ENCODE results near the gene GTF2F2. TPM values are rescaled to one million over a fixed set of nuclear protein-coding genes. Genes with fewer than 3 reads are reported as not detected.
A peak's percentile ranks its signal among the peaks of the same experiment; 100 is the strongest.

Gene GTF2F2
- total and polyA plus RNA-seq, 10 donors: 11.8 to 19.1 (median 16.4) TPM

DNA sequence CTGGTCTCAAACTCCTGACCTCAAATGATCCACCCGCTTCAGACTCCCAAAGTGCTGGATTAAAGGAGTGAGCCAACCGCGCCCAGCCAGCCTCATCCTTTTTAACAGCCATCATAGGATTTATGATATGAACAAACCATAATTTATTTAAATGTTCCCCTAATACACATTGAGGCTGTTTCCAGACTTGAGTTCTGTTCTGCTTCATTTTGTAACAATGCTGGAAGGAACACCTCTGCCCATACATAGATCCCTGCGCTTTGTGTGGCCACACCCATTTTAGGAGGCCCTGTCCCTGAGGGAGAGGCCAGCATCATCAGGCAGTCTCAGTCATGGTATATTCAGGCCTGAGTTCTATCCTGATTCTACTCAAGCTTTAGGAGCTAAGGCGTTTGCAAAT is 184.8 kb downstream of the GTF2F2 start:
- no peak overlapping the region for H3K27ac ChIP-seq
- 87 to 95% (median 90%) methylated on average over 5 of the region's 5 CpGs for WGBS, 5 donors
- no peaks in the 10 kb centered on the region for H3K9me3 ChIP-seq
- no peak for TF ChIP-seq POLR2AphosphoS5 (IDR thresholded peaks at IDR 0.05)
- TF ChIP-seq, protein P1, sequence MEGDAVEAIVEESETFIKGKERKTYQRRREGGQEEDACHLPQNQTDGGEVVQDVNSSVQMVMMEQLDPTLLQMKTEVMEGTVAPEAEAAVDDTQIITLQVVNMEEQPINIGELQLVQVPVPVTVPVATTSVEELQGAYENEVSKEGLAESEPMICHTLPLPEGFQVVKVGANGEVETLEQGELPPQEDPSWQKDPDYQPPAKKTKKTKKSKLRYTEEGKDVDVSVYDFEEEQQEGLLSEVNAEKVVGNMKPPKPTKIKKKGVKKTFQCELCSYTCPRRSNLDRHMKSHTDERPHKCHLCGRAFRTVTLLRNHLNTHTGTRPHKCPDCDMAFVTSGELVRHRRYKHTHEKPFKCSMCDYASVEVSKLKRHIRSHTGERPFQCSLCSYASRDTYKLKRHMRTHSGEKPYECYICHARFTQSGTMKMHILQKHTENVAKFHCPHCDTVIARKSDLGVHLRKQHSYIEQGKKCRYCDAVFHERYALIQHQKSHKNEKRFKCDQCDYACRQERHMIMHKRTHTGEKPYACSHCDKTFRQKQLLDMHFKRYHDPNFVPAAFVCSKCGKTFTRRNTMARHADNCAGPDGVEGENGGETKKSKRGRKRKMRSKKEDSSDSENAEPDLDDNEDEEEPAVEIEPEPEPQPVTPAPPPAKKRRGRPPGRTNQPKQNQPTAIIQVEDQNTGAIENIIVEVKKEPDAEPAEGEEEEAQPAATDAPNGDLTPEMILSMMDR (IDR thresholded peaks at IDR 0.05 in 8 of 11, conservative IDR thresholded peaks at IDR 0.05 in 3 of 11): no peak
- TF ChIP-seq POLR2A (IDR thresholded peaks at IDR 0.05): no peak
- no peak for DNase-seq
- intact Hi-C loops (cut with DNase I; ENCODE audit: low total_unique reads): no loop called here
- H3K27me3 ChIP-seq (replicated peaks in 1 of 7): peaks cover 0 to 26% (median 0%) of the 10 kb centered on the region in 7 donors
- H3K36me3 ChIP-seq: no peaks in the 10 kb centered on the region
- no peak overlapping the region for H3K4me3 ChIP-seq
- H3K4me1 ChIP-seq: peaks cover 0 to 8% (median 6%) of the 10 kb centered on the region in 6 donors

DNA sequence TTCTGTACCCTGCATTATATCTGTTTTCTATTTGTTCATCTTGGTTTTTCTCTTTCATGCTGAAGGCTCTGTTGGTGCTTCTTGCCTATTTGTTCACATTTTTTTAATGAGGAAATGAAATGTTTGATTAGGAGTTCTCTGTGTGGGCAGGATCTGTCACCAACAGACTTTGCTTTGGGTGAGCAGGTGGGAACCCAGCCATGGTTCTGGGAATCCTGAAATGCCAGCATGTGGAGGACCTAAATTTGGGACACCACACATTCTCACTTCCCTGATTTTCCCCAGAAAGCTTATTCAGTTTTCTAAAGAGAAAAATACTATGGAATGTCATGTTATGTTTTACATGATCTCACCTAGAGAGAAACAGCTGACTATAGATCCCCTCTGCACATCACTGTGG is 186.7 kb downstream of the GTF2F2 start:
- Histone ChIP-seq H3K9me3 (no peaks in the 10 kb centered on the region), H3K27ac (no peak overlapping the region), H3K4me3 (no peak overlapping the region), H3K4me1 (peaks cover 9 to 26% (median 18%) of the 10 kb centered on the region in 6 donors), H3K36me3 (no peaks in the 10 kb centered on the region), H3K27me3 (replicated peaks in 1 of 7) (peaks cover 0 to 33% (median 0%) of the 10 kb centered on the region in 7 donors)
- DNase-seq: no peak
- intact Hi-C loops (cut with DNase I; ENCODE audit: low total_unique reads): no loop called here
- TF ChIP-seq, protein P1 (IDR thresholded peaks at IDR 0.05 in 8 of 11, conservative IDR thresholded peaks at IDR 0.05 in 3 of 11): no peak
- TF ChIP-seq POLR2A (IDR thresholded peaks at IDR 0.05) (no peak), POLR2AphosphoS5 (IDR thresholded peaks at IDR 0.05) (no peak)

DNA sequence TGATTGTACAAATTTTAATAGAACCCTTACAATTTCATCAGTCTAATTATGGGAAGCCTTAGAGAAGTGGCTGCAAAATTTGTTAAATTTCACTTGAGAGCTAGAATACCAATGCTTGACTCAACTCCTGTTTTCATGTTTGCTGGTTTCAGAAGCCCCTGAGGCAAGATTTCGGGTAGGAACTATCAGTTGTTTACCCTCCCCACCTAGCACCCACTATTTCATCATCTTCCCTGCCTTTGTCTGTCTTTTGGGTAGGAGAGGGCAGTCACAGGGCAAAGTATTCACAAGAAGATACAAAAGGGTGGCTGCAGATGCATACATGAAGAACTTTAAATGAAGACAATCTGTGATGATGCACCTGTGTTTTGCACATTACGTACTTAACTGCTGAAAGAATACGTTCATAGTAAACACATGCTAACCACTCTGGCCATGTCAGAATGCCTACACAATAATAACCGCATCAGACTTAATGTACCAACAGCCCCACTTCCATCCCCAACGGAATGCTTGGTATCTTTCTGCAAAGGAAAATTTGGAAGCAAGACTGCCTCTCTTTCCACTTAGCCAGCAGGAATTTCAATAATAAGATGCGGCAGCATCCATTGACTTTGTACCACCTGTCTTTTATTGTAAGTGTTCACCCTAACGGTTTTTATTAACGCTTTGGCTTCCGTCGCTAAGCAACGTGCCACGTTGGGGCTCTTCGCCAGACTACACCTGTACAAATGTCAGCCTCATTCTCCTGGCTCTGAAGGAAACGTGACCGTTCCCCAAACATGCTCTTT is 190.2 kb downstream of the GTF2F2 start:
- Histone ChIP-seq H3K27me3 (replicated peaks in 1 of 7) (peaks cover 0 to 33% (median 0%) of the 10 kb centered on the region in 7 donors), H3K4me3 (peak overlapping the region in 6 of 8 donors; percentile 35 to 70 (median 45)), H3K36me3 (no peaks in the 10 kb centered on the region), H3K9me3 (no peaks in the 10 kb centered on the region), H3K27ac (no peak overlapping the region), H3K4me1 (peaks cover 9 to 27% (median 19%) of the 10 kb centered on the region in 6 donors)
- 18 to 26% (median 21%) methylated on average over 15 of the region's 15 CpGs for WGBS, 5 donors
- TF ChIP-seq POLR2AphosphoS5 (IDR thresholded peaks at IDR 0.05) (no peak), POLR2A (IDR thresholded peaks at IDR 0.05) (no peak)
- TF ChIP-seq, protein P1 (IDR thresholded peaks at IDR 0.05 in 8 of 11, conservative IDR thresholded peaks at IDR 0.05 in 3 of 11): no peak
- intact Hi-C loops (cut with DNase I; ENCODE audit: low total_unique reads): loop anchor here (2.0 kb wide), 1 partner anchor 264 kb away; no protein-coding TSS in a partner anchor
- DNase-seq: no peak

DNA sequence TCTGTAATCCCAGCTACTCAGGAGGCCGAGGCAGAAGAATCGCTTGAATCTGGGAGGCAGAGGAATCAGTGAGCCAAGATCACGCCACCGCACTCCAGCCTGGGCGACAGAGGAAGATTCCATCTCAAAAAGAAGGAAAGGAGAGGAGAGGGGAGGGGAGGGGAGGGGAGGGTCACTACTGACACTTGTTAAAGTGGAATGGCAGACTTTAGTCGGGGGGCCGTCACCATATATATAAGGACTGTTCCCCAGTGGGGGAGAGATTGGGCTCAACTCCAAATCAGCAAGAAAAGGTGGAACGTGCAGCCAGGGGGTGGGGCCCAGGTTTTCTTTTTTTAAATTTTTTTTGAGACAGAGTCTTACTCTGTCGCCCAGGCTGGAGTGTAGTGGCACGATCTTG is 194.5 kb downstream of the GTF2F2 start:
- intact Hi-C loops (cut with DNase I; ENCODE audit: low total_unique reads): no loop called here
- Histone ChIP-seq H3K9me3 (no peaks in the 10 kb centered on the region), H3K4me3 (no peak overlapping the region), H3K36me3 (no peaks in the 10 kb centered on the region), H3K27me3 (replicated peaks in 1 of 7) (peaks cover 0 to 20% (median 0%) of the 10 kb centered on the region in 7 donors), H3K4me1 (peaks cover 9 to 19% (median 13%) of the 10 kb centered on the region in 6 donors), H3K27ac (no peak overlapping the region)
- DNase-seq: no peak
- no peak for TF ChIP-seq POLR2AphosphoS5 (IDR thresholded peaks at IDR 0.05)
- TF ChIP-seq, protein P1 (IDR thresholded peaks at IDR 0.05 in 8 of 11, conservative IDR thresholded peaks at IDR 0.05 in 3 of 11): no peak
- TF ChIP-seq POLR2A (IDR thresholded peaks at IDR 0.05): no peak
- WGBS, 5 donors: 87 to 99% (median 96%) methylated on average over 7 to 10 of the region's 10 CpGs

Measured in spleen (tissue), 11 donors.